Articular chondrocyte of knee joint (primary cell): Measurements from ENCODE around the gene TAS2R4. TPM values are rescaled to one million over a fixed set of nuclear protein-coding genes. Genes with fewer than 3 reads are reported as not detected.

ENCODE experiments used
- small RNA-seq: library from RNA; depleted of rRNA; stranded (forward); fragments of <200 nt; gene quantifications from one replicate; pipeline ENCODE3, GENCODE V24; 2012
- total RNA-seq: library from RNA; depleted of rRNA; stranded (reverse); fragments of >200 nt; gene quantifications from 2 replicates; pipeline ENCODE4 v1.2.3, GENCODE V29; 2012

TAS2R4 gene
- total RNA-seq = 2.4 and 3.8 TPM in 2 replicates

GRCh38 chr7:141776374-141776773 lies at the start of gene TAS2R4:
TSS of gene TAS2R4 (plus strand) at chr7:141776674. CDS start at chr7:141778489, 1,815 bp downstream.

GRCh38 chr7:141737836-141738591 lies 38.5 kb upstream of the TAS2R4 start, which contains the start of gene SSBP1:
TSS of gene SSBP1 (plus strand) at chr7:141738358. CDS start at chr7:141739167, 809 bp downstream.

GRCh38 chr7:141763797-141764196 lies 12.7 kb upstream of the TAS2R4 start, which contains the start of gene TAS2R3:
TSS of gene TAS2R3 (plus strand) at chr7:141764097. CDS start at chr7:141764159, 62 bp downstream.

GRCh38 chr7:141789917-141790316 lies 13.4 kb downstream of the TAS2R4 start, which contains the start of gene TAS2R5:
TSS of gene TAS2R5 (plus strand) at chr7:141790217. CDS start at chr7:141790362, 145 bp downstream.

Small RNA genes lying within 50 kb of the gene (small RNA-seq; reads per million reads assigned to genes)
- gene RNU1-82P = not detected

Other genes starting within 250 kb of the TAS2R4 start
- 29.3 and 33.3 TPM in 2 replicates for gene AGK, start 225.3 kb upstream of the TAS2R4 start, total RNA-seq
- 6.9 and 8.4 TPM in 2 replicates for gene DENND11, start 74.5 kb upstream of the TAS2R4 start, total RNA-seq
- gene WEE2, start 68.3 kb upstream of the TAS2R4 start, total RNA-seq = not detected in 2 replicates
- gene SSBP1, start 38.3 kb upstream of the TAS2R4 start, total RNA-seq = 121 and 139 TPM in 2 replicates
- 2.9 and 4.1 TPM in 2 replicates for gene TAS2R3, start 12.6 kb upstream of the TAS2R4 start, total RNA-seq
- 1.9 and 2.6 TPM in 2 replicates for gene TAS2R5, start 13.5 kb downstream of the TAS2R4 start, total RNA-seq
- gene PRSS37, start 64.8 kb downstream of the TAS2R4 start, total RNA-seq = not detected in 2 replicates
- 0.11 and 0.13 TPM in 2 replicates for gene OR9A4, start 139.7 kb downstream of the TAS2R4 start, total RNA-seq
- not detected in 2 replicates for gene CLEC5A, start 170.3 kb downstream of the TAS2R4 start, total RNA-seq
- gene TAS2R38, start 197.1 kb downstream of the TAS2R4 start, total RNA-seq = not detected in 2 replicates
- gene MGAM, start 219.2 kb downstream of the TAS2R4 start, total RNA-seq = 0.43 TPM in 1 of 2 replicates, not detected in the other